MM.1S (cell line): ENCODE results near the gene TUFM.

Experiments
- DNase-seq: peaks from one replicate; pipeline ENCODE4 v3.0.0-alpha.2; 2015
- H2AFZ ChIP-seq: fragments of 300-600 bp; sonication (generic); 2 replicates; pipeline ENCODE4 v1.6.0; 2016; ENCODE audit warnings: antibody characterized with exemption, low read length
- H3F3A ChIP-seq: fragments of 300-600 bp; sonication (generic); 2 replicates; pipeline ENCODE4 v1.6.1; 2016; ENCODE audit warnings: mild to moderate bottlenecking, antibody characterized with exemption, low read length, moderate library complexity, mixed read lengths; ENCODE audit not compliant: insufficient read depth
- H3K27ac ChIP-seq: fragments of 300-600 bp; sonication (generic); 2 replicates; pipeline ENCODE4 v1.5.1; 2016; ENCODE audit warnings: mild to moderate bottlenecking, low read length
- H3K27me3 ChIP-seq: fragments of 300-600 bp; sonication (generic); replicated peaks from 2 replicates; pipeline ENCODE4 v1.6.0; 2016; ENCODE audit warnings: low read length; ENCODE audit not compliant: insufficient read depth
- H3K36me3 ChIP-seq: fragments of 300-600 bp; sonication (generic); replicated peaks from 2 replicates; pipeline ENCODE4 v1.6.1; 2016; ENCODE audit warnings: mild to moderate bottlenecking, low read length, mixed read lengths; ENCODE audit not compliant: insufficient read depth
- H3K4me1 ChIP-seq: fragments of 300-600 bp; sonication (generic); 2 replicates; pipeline ENCODE4 v1.6.1; 2016; ENCODE audit warnings: low read length, mixed read lengths
- H3K4me2 ChIP-seq: fragments of 300-600 bp; sonication (generic); 2 replicates; pipeline ENCODE4 v1.6.0; 2016; ENCODE audit warnings: low read depth, low read length
- H3K4me3 ChIP-seq: fragments of 300-600 bp; sonication (generic); 2 replicates; pipeline ENCODE4 v1.5.1; 2016; ENCODE audit warnings: low read length, mixed read lengths
- H3K79me2 ChIP-seq: fragments of 300-600 bp; sonication (generic); 2 replicates; pipeline ENCODE4 v1.6.1; 2016; ENCODE audit warnings: mixed run types, low read length, mixed read lengths
- H3K9ac ChIP-seq: fragments of 300-600 bp; sonication (generic); 2 replicates; pipeline ENCODE4 v1.6.1; 2016; ENCODE audit warnings: low read length, mixed read lengths
- H3K9me2 ChIP-seq: fragments of 300-600 bp; sonication (generic); replicated peaks from 2 replicates; pipeline ENCODE4 v1.6.1; 2016; ENCODE audit warnings: mild to moderate bottlenecking, low read length, mixed read lengths; ENCODE audit not compliant: insufficient read depth
- H3K9me3 ChIP-seq: fragments of 300-600 bp; sonication (generic); replicated peaks from 2 replicates; pipeline ENCODE4 v1.6.1; 2016; ENCODE audit warnings: mild to moderate bottlenecking, low read length, mixed read lengths; ENCODE audit not compliant: insufficient read depth
- H4K20me1 ChIP-seq: fragments of 300-600 bp; sonication (generic); 2 replicates; pipeline ENCODE4 v1.6.1; 2016; ENCODE audit warnings: mild to moderate bottlenecking, low read length, moderate library complexity, mixed read lengths; ENCODE audit not compliant: insufficient read depth
- CTCF ChIP-seq: fragments of 300-600 bp; sonication (generic); IDR thresholded peaks from 2 replicates; pipeline ENCODE4 v1.5.1; 2016; ENCODE audit warnings: antibody characterized with exemption, low read length, mixed read lengths
- EZH2 ChIP-seq: fragments of 300-600 bp; sonication (generic); optimal IDR thresholded peaks from 2 replicates; pipeline ENCODE3; 2017; ENCODE audit warnings: low read depth, mild to moderate bottlenecking, antibody characterized with exemption, low read length, mixed read lengths
- EZH2phosphoT487 ChIP-seq: fragments of 300-600 bp; sonication (generic); IDR thresholded peaks from 2 replicates; pipeline ENCODE4 v1.6.1; 2018; ENCODE audit warnings: antibody characterized with exemption, low read length

Gene TUFM

DNA sequence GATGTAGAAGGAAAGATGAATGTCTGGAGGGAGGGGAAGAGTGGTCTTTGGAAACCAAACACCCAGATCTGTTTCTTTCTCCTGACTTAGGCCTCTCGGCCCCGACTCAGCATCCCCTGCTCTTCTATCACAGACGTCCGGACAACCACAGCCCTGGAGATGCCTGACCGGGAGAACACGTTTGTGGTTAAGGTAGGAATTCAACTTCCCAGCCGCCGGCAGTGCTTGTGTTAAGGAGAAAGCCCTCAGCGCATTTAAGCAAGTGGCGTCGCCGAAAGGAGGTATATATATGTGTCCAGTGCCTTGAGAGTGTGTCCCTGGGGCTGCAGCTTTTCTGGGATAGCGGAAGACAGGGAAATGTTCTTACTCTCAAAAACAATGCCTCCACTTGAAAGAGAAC, 21.1 kb upstream of the TUFM start:
- TF ChIP-seq CTCF (no peak), EZH2phosphoT487 (no peak)
- H3K4me3 ChIP-seq = no peak overlapping the region
- H4K20me1 ChIP-seq = no peaks in the 10 kb centered on the region

DNA sequence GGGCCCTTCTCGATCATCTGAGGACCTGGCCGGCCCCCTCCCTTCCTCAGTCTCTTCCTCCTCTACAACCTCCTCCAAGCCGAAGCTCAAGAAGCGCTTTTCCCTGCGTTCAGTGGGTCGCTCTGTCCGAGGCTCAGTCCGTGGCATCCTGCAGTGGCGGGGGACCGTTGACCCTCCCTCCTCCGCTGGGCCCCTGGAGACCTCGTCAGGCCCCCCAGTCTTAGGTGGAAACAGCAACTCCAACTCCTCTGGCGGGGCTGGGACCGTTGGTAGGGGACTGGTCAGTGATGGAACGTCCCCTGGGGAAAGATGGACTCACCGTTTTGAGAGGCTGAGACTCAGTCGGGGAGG, 20.3 kb upstream of the TUFM start:
- Histone ChIP-seq H3K4me2 (no peak overlapping the region), H3K9me2 (no peaks in the 10 kb centered on the region), H4K20me1 (no peaks in the 10 kb centered on the region), H3K4me1 (peaks cover 4% of the 10 kb centered on the region; the same call in 1 of the 2 replicates), H3K27ac (no peak overlapping the region), H2AFZ (no peak overlapping the region), H3K36me3 (no peaks in the 10 kb centered on the region), H3K4me3 (no peak overlapping the region), H3K27me3 (no peaks in the 10 kb centered on the region), H3K79me2 (peaks cover 43% of the 10 kb centered on the region), H3K9ac (no peak overlapping the region), H3K9me3 (no peaks in the 10 kb centered on the region), H3F3A (peaks cover 7% of the 10 kb centered on the region; the same call in 1 of the 2 replicates)
- DNase-seq = no peak
- no peak for TF ChIP-seq EZH2phosphoT487
- no peak for TF ChIP-seq CTCF
- no peak for TF ChIP-seq EZH2

More for the DNA sequence above, 21.1 kb upstream of the TUFM start:
- Histone ChIP-seq H3K27me3 (no peaks in the 10 kb centered on the region), H3K79me2 (peaks cover 43% of the 10 kb centered on the region), H3K9ac (no peak overlapping the region), H3K9me2 (no peaks in the 10 kb centered on the region), H3K4me2 (no peak overlapping the region), H2AFZ (no peak overlapping the region), H3K9me3 (no peaks in the 10 kb centered on the region), H3K4me1 (peaks cover 4% of the 10 kb centered on the region; the same call in 1 of the 2 replicates), H3F3A (0 out of 2 replicates have a peak, but pooled peaks cover 2% of the 10 kb centered on the region), H3K27ac (no peak overlapping the region), H3K36me3 (no peaks in the 10 kb centered on the region)
- DNase-seq = no peak

DNA sequence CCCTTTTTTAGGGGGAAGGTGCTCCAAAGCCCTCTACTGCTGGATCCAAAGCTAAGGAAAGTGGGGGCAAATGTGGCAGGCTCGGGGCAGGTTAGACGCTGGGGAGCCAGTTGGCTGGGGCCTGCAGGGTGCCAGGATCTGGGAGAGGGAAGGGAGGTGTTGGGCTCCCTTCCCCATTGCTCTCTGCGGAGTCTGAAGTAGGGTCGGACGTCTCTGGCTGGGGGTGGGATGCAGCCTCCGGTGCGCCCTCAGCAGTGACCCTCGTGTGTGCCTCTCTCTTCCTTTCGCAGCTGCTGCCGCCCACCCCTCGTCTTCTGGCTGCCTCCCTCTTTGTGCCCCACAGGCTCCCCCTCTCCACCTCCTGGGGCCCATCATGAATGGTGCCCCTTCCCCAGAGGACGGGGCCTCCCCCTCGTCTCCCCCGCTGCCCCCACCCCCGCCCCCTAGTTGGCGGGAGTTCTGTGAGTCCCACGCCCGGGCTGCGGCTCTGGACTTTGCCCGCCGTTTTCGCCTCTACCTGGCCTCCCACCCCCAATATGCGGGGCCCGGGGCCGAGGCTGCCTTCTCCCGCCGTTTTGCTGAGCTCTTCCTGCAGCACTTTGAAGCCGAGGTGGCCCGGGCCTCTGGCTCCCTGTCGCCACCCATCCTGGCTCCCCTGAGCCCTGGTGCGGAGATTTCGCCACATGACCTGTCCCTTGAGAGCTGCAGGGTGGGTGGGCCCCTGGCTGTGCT, 19.7 kb upstream of the TUFM start:
- Histone ChIP-seq H3K4me3 (no peak overlapping the region), H3K27me3 (no peaks in the 10 kb centered on the region), H3K79me2 (peaks cover 43% of the 10 kb centered on the region), H3K27ac (no peak overlapping the region), H3K9me3 (no peaks in the 10 kb centered on the region), H3K4me2 (no peak overlapping the region), H4K20me1 (no peaks in the 10 kb centered on the region), H3K36me3 (no peaks in the 10 kb centered on the region), H3K9ac (no peak overlapping the region), H3F3A (peaks cover 7% of the 10 kb centered on the region; the same call in 1 of the 2 replicates), H3K4me1 (peaks cover 4% of the 10 kb centered on the region; the same call in 1 of the 2 replicates), H3K9me2 (no peaks in the 10 kb centered on the region), H2AFZ (no peak overlapping the region)
- TF ChIP-seq EZH2 = no peak
- no peak for TF ChIP-seq CTCF
- no peak for TF ChIP-seq EZH2phosphoT487
- no peak for DNase-seq
